Stimulated activated CD4-positive, alpha-beta T cell treated with anti-CD3 and anti-CD28 coated beads, Interleukin-1b, Interleukin-23, amount 100 ng/mL, for 24 hours (primary cell): ENCODE data around the gene DENND5A.
"Not testable (repeated sequence)": the region's sequence is repeated elsewhere in the genome, so short reads cannot be mapped to it uniquely, and the experiment has no call there.

Experiments
- DNase-seq, 4 experiments: peaks; one replicate each; pipeline ENCODE4 v3.0.0-alpha.2; 2020; ENCODE audit warnings: low read depth in 4 of 4, low spot score in 1 of 4

Gene DENND5A

DNA sequence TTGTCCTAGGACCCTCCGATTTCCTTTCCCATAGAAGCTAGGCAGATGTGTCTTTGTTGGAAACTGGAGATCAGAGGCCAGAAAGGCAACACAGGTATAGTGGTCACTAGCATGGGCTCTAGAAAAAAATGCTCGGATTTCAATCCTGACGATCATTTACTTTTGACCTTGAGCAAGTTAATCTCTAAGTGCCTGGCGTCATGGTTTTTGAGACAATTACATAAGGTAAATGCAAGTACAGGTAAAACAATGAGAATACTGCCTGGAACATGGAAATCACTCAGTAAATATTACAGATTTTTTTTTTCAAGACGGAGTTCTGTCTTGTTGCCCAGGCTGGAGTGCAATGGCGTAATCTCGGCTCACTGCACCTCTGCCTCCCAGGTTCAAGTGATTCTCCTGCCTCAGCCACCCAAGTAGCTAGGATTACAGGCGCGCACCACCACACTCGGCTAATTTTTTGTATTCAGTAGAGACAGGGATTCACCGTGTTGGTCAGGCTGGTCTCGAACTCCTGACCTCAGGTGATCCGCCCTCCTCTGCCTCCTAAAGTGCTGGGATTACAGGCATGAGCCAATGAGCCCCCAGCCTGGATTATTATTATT, 1.1 kb upstream of the DENND5A start:
- DNase-seq, result no peak

DNA sequence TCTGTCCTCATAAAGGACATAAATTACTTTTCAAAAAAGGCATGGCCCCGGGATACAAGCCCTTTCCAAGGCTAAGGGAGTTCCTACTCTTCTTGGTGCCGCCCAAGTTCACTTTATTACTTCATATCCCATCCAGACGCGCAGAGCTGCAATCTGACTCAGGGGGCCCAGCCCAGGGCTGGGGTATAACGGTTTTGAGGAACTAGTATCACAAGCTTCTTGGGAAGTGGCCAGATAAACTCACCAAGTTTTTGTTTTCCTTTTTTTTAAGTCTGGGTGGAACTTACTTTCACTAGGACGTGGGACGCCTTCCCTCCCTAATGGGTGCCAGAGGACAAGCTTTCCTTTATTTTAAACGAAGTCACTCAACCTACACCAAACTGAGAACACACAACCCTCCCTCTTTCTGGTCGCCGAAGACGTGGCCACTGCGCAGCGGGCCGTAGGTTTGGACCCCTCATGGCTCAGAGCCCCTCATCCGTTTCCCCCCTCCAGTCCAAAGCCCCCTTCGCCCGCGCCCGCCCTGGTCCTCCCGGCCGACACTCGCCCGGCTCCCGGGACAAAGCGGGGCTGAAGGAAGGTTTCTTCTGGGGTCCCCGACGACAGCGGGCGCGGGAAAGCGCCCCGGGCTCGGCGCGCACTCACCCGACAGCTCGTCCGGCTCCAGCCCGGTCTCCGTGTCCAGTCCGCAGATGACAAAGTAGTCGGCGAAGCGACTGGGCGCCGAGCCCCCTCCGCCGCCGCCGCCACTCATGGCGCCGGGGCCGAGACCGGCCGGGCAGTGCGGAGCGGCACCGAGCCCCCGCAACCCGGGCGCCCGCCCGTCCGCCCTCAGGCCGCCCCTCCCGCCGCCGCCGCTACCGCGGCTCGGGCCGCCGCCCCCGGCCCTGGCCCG, 587 bp downstream of the DENND5A start:
- peak in 1 of 4 experiments; percentile 33 for DNase-seq

DNA sequence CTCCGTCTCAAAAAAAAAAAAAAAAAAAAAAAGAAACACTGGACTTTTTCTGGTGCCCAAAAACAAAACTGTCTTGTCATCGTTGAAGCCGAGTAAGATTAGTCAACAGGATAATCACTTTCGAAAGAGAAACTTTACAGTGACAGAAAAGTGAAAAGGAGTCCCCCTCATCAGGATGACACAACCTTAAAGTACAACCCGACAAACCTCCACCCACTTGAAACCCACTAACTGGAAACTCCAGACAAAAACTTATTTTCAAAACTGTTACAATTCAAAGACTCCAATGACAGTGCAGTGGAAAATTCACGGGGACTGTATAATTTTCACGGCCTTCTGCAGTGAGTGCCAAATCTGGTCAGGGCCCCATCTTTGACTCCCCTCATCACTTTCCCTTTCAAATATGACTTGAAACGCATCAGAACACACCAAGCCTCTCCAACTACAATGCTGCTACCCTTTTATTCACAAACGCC, 1.3 kb downstream of the DENND5A start:
- DNase-seq, result peak; percentile 15 to 45 (median 30)

DNA sequence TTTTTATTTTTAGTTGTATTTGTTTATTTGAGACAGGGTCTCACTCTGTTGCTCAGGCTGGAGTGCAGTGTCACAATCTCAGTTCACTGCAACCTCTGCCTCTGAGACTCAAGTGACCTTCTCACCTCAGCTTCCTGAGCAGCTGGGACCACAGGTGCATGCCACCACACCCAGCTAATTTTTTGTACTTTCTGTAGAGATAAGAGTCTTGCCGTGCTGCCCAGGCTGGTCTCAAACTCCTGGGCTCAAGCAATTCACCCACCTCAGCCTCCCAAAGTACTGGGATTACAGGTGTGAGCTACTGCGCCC, 4.4 kb downstream of the DENND5A start:
- not testable (repeated sequence) for DNase-seq

DNA sequence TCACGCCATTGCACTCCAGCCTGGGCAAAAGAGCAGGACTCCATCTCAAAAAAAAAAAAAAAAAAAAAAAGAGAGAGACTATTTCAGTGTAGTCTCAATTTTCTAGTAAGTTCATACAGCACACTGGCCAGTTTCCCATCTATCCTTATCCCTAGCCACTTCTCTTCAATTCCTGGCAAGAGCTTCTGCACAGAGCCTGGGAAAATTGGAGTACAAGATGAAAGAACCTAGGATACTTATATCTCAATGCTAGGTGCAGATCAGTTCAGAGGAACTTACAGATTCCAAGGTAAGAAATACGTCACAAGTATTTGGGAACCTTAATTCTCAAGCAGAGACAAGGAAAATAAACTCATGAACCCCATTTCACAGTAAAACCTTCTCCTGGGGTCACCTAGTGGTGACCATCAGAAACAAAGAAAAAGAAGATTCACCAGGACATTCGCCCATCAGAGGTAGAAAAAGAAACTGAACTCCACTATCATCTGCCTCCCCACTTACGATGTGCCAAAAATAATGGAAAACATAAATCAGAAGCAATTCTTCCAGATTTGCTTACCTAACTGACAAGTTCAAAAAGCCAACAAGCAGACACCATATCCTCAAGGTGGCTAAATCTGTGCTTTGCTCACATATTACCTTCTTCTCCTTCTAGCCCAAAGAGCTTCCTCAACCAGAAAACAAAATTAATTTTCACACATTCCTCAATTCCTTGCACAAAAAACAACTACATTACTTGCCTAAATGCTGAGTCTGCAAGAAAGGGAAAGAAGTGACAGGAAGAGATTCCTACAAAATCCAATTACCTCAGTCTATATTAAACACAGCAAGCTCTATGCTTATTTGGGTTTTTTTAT, 4.9 kb downstream of the DENND5A start:
- no peak for DNase-seq

DNA sequence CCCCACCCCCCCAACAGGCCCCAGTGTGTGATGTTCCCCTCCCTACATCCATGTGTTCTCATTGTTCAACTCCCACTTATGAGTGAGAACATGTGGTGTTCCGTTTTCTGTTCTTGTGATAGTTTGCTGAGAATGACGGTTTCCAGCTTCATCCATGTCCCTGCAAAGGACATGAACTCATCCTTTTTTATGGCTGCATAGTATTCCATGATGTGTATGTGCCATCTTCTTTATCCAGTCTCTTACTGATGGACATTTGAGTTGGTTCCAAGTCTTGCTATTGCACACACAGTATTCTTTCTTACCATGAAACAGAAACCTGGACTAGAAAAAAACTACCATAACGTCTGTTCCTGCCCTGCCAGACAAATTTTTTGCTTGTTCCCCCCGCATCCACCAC, 6.9 kb downstream of the DENND5A start:
- not testable (repeated sequence) for DNase-seq

DNA sequence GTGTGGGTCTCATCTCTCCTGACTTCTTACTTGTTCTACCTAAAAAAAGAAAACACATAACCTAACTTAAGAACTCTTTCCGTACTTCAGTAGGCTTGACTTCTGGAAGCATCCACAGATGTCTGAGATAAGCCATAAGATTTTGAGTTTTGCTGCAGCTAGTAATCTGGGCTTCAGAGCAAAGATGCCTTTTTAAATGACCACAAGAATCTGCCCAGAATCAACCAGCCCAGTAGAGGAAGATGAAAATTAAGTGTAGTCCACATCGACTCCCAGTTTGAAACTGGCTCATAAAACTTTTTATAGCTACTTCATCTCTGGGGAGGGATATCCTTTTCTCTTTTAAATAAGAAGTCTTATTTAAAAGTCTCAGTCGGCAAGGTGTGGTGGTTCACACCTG, 10.7 kb downstream of the DENND5A start:
- DNase-seq, result no peak

DNA sequence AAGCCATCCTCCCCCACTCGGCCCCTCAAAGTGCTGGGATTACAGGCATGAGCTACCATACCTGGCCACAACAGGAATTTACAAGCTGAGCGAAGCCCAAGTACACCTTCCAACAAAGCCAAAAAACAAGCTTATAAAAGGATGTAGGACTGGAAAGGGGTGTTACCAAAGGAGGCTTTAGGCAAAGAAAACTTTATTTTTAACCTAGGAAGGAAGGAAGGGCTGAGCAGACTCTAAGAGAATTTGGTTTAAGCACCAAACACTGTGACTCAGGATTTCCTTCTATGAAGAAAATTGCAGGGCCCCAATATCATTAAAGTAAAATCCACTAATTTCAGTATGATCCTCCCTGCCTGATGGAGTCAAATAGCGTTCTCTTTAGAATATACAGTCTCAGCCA, 12.1 kb downstream of the DENND5A start:
- DNase-seq, result no peak

DNA sequence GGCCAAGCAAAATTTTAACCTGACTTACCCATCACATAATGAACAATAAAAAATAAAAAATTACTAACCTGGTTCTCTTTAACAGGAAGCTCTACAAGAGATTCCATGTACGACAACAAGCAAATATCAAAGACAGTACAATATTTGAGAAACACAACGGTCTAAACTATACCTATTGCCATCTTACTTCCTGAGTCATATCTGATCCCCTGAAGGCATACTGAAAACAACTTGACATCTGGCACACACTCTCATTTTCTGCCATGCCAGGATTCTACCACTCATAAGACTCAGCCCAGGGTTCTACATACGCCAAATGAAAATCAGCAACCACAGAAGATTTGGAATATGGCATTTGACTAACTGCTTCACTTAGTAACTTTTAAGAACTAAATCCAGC, 13.8 kb downstream of the DENND5A start:
- DNase-seq, result no peak

DNA sequence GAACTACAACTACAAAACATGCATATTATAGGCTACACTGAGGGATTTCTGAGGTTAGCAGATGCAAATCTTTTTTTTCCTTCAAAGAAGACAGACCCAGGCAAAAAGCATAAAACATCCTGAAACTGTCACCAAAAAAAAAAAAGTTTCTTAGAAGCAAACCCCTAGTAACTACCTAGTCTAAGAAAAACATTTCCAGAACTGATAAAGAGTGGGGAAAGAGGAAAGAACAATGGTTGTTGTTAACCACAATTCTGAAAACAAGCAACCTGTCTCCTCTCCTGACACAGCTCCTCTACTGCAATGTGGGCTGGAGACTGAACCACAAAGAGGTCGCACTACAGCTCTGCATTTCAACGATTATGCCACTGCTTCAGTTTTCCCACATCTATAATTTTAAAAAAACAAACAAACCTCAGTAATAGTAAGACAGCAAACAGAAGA, 15.0 kb downstream of the DENND5A start:
- DNase-seq, result no peak

DNA sequence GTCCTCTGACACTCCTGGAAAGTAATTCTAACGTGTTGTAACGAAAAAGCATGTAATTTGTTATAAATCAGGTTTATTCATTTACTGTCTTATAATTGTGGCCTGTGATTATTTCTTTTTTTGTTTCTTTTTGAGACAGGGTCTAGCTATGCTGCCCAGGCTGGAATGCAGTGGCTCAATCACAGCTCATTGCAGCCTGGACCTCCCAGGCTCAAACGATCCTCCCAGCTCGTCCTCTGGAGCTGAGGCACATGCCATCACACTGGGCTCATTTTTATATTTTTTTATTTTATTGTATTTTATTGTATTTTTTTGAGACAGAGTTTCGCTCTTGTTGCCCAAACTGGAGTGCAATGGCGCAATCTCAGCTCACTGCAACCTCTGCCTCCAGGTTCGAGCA, 15.9 kb downstream of the DENND5A start:
- DNase-seq, result no peak

DNA sequence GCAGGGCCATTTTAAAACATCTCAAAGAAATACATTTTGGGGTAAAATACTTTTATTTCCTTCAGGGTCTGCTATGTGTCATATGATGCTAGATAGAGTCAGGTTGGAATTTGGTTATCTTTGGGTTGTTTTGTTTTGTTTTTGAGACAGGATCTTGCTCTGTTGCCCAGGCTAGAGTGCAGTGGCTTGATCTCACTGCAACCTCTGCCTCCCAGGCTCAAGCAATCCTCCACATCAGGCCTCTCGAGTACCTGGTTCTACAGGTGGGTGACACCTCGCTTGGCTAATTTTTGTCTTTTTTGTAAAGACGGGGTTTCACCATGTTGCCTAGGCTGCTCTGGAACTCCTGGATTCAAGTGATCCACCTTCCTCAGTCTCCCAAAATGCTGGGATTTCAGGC, 17.3 kb downstream of the DENND5A start:
- DNase-seq, result no peak

DNA sequence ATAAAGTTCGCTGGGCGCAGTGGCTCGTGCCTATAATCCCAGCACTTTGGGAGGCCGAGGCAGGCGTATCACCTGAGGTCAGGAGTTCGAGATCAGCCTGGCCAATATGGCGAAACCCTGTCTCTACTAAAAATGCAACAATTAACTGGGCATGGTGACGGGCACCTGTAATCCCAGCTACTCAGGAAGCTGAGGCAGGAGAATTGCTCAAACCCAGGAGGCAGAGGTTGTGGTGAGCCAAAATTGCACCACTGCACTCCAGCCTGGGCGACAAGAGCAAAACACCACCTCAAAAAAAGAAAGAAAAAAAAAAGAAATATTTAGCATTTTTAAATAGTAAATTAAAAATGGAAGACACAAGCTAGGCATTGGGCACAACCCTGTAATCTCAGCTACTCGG, 28.9 kb downstream of the DENND5A start:
- not testable (repeated sequence) for DNase-seq

DNA sequence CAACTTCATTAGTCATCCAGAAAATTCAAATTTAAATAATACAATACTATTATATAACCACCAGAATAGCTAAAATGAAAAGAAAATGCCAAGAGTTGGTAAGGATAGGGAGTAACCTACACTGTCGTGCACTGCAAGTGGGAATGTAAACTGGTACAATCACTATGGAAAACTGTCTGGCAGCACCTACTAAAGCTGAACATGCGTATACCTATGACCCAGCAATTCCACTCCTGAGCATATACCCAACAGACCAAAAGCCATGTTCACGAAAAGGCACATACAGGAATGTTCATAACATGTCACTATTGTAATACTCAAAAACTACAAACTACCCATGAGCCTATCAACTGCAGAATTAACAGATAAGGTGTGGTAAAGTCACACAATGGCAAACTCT, 32.7 kb downstream of the DENND5A start:
- no peak for DNase-seq

DNA sequence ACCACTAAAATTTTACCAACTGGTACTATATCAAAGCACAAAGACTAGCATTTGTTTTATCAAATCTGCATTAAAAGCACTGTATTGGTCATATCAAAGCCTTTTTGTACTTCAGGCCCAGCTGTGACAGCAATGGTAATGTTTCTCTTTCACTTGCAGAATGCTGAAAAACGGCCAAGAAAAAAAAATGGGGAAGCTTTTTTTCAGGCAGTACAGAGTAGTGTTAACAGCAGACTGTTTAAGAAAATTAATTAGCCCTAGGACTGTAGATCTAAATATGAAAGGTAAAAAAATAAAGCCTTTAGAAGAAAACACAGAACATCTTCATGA, 33.3 kb downstream of the DENND5A start:
- no peak for DNase-seq

DNA sequence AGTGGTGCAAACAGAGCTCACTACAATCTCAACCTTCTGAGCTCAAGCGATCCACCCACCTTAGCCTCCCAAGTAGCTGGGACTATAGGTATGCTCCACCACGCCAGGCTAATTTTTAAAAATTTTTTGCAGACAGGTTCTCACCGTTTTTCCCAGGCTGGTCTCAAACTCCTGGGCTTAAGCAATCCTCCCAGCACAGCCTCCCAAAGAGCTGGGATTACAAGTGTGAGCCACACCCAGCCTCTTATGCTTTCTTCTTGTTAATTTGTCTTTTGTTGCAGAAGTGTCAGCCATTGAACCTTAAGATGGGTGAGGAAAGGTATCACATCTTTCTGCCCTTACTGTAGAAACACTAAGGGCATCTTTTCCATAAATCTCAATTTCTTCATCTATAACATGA, 34.9 kb downstream of the DENND5A start:
- DNase-seq, result no peak

DNA sequence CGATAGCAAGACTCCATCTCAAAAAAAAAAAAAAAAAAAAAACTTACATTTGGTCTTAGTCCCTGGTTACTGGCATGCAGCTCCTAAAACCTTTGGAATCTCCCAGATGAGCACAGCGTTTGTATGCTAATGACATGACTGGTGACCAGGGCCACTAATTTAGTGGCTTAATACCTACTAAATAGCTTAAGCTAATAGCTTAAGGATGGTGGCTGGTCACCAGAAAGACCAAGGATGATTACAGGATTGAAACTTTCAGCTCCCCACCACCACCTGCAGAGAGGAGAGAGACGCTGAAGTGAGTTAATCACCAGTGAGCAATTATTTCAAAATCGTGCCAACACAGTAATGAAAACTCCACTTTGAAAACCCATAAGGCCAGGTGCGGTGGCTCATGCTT, 37.1 kb downstream of the DENND5A start:
- DNase-seq, result no peak

DNA sequence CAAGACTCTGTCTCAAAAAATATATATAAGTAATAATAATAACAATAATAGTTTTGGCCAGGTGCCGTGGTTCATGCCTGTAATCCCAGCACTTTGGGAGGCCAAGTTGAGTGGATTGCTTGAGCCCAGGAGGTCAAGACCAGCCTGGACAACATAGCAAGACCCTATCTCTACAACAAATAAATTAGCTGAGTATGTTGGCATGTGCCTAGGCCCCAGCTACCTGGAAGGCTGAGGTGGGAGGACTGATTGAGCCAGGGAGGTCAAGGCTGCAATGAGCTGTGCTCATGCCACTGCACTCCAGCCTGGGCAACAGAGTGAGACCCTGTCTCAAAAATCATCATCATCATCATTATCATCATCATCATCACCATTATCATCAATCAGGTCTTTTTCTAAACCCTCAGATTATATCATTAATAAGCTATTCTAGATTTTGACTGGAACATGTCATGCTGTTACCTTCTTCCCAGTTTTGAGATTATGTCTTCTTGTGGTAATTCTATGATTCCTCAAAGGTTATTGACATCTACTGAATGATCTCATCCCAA, 39.3 kb downstream of the DENND5A start:
- no peak for DNase-seq

DNA sequence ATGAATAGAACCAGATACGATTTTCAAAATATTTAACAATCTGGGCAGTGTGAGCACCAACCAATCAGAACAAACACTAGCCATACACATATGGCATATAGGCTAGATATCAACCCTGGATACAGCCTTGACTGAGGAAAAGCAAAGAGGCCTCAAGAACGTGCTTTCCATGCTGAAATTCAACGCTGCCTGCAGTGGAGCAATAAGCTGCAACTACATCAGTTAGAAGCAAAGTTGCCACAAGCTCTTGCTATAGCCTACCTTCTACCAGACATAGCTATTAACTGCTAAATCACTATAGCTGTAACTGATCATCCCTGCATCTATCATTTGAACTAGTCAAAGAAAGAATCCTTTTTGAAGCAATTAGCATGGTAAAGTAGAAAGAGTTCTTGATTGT, 42.5 kb downstream of the DENND5A start:
- DNase-seq, result no peak

DNA sequence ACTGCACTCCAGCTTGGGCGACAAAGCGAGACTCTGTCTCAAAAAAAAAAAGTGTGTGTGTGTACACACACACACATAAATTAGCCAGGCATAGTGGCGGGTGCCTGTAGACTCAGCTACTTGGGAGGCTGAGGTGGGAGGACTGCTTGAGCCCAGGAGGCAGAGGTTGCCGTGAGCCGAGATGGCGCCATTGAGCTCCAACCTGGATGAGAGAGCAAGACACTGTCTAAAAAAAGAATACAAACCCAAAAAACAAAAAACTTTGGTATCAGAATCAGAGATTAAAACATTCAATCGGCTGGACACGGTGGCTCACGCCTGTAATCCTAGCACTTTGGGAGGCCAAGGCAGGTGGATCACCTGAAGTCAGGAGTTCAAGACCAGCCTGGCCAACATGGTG, 44.3 kb downstream of the DENND5A start:
- not testable (repeated sequence) for DNase-seq

DNA sequence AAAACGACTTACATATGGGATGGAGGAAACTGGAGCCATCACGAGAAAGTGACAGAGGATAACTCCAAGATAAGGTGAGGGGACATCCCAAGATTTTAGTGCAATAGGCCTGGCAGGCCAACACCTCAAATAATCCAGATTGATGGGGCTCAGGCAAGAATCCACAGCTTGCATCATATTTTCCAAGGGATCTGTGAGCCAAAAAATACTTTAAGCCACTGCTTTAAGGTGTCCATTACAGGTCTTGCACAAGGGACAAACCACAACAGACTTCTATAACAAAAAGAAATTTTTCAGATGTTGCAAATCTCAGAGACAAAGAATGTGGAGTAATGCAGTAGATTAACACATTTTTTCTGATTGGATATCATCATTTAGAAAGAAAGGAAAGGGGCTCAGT, 45.6 kb downstream of the DENND5A start:
- DNase-seq, result no peak

DNA sequence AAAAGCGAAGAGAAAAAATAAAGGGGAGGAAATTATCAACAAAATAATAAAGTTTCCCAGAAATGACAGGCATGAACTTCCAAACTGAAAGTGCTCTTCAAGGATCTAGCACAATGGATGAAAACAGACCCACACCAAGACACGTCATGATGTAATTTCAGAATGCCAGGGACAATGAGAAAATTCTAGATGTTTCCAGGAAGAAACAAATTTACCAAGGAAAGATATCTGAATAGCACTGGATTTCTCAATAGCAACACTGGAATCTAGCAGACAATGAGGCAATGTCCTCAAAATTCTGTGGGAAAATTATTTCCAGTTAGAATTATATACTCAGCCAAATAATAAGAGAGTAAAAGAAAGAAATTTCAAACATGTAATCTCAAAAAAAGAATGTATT, 46.0 kb downstream of the DENND5A start:
- no peak for DNase-seq
